Measurements from ENCODE around the gene SCNN1G.

SCNN1G gene

GRCh38 chr16:23141033-23141432 is 41.5 kb upstream of the SCNN1G start:
- Histone ChIP-seq H3K79me2 (ENCODE audit: insufficient read depth, low read length) (peaks cover 70% of the 10 kb centered on the region), H3K4me3 (ENCODE audit: insufficient read depth, low read length, poor library complexity, severe bottlenecking) (no peak overlapping the region), H3K4me2 (ENCODE audit: low read depth, low read length, poor library complexity, severe bottlenecking) (no peak overlapping the region), H3K27me3 (ENCODE audit: low read length) (no peaks in the 10 kb centered on the region), H3K9me2 (replicated peaks; ENCODE audit: insufficient read depth, low read length) (no peaks in the 10 kb centered on the region), H3K9me3 (ENCODE audit: insufficient read depth, low read length) (no peaks in the 10 kb centered on the region), H4K20me1 (ENCODE audit: low read depth, low read length) (peaks cover 4% of the 10 kb centered on the region; the same call in 1 of the 2 replicates), H3K36me3 (ENCODE audit: low read length) (0 out of 2 replicates have a peak, but pooled peaks cover 2% of the 10 kb centered on the region), H2AFZ (ENCODE audit: low read depth, low read length, severe bottlenecking) (no peak overlapping the region), H3K9ac (ENCODE audit: low read length) (no peak overlapping the region), H3K27ac (ENCODE audit: low read depth, low read length) (no peak overlapping the region), H3F3A (ENCODE audit: insufficient read depth) (no peaks in the 10 kb centered on the region)
- TF ChIP-seq EZH2phosphoT487 (conservative IDR thresholded peaks at IDR 0.05; ENCODE audit: low read length) (no peak), CTCF (IDR thresholded peaks at IDR 0.05; ENCODE audit: insufficient read depth, low read length, poor library complexity, severe bottlenecking) (no peak)

GRCh38 chr16:23141500-23141899 is 41.0 kb upstream of the SCNN1G start:
- H3K4me3 ChIP-seq (ENCODE audit: insufficient read depth, low read length, poor library complexity, severe bottlenecking): no peak overlapping the region
- 0 out of 2 replicates have a peak, but pooled peaks cover 2% of the 10 kb centered on the region for H3K36me3 ChIP-seq (ENCODE audit: low read length)
- H3K79me2 ChIP-seq (ENCODE audit: insufficient read depth, low read length): peaks cover 65% of the 10 kb centered on the region
- no peaks in the 10 kb centered on the region for H3K9me3 ChIP-seq (ENCODE audit: insufficient read depth, low read length)
- H3K27ac ChIP-seq (ENCODE audit: low read depth, low read length): no peak overlapping the region
- TF ChIP-seq EZH2phosphoT487 (conservative IDR thresholded peaks at IDR 0.05; ENCODE audit: low read length): no peak
- no peak for TF ChIP-seq CTCF (IDR thresholded peaks at IDR 0.05; ENCODE audit: insufficient read depth, low read length, poor library complexity, severe bottlenecking)
- no peak overlapping the region for H2AFZ ChIP-seq (ENCODE audit: low read depth, low read length, severe bottlenecking)
- H3K4me2 ChIP-seq (ENCODE audit: low read depth, low read length, poor library complexity, severe bottlenecking): no peak overlapping the region
- H3K27me3 ChIP-seq (ENCODE audit: low read length): no peaks in the 10 kb centered on the region
- no peak overlapping the region for H3K9ac ChIP-seq (ENCODE audit: low read length)
- H4K20me1 ChIP-seq (ENCODE audit: low read depth, low read length): peaks cover 4% of the 10 kb centered on the region; the same call in 1 of the 2 replicates
- H3K9me2 ChIP-seq (replicated peaks; ENCODE audit: insufficient read depth, low read length): no peaks in the 10 kb centered on the region
- no peaks in the 10 kb centered on the region for H3F3A ChIP-seq (ENCODE audit: insufficient read depth)

- no peak overlapping the region for H3K27ac ChIP-seq (ENCODE audit: low read depth, low read length)
- no peak overlapping the region for H3K4me2 ChIP-seq (ENCODE audit: low read depth, low read length, poor library complexity, severe bottlenecking)
- H3K9me2 ChIP-seq (replicated peaks; ENCODE audit: insufficient read depth, low read length): no peaks in the 10 kb centered on the region
- no peak overlapping the region for H3K9ac ChIP-seq (ENCODE audit: low read length)
- no peak overlapping the region for H3K4me3 ChIP-seq (ENCODE audit: insufficient read depth, low read length, poor library complexity, severe bottlenecking)
- H3K79me2 ChIP-seq (ENCODE audit: insufficient read depth, low read length): peaks cover 64% of the 10 kb centered on the region
- no peaks in the 10 kb centered on the region for H3K9me3 ChIP-seq (ENCODE audit: insufficient read depth, low read length)
- no peaks in the 10 kb centered on the region for H3K27me3 ChIP-seq (ENCODE audit: low read length)
- TF ChIP-seq EZH2phosphoT487 (conservative IDR thresholded peaks at IDR 0.05; ENCODE audit: low read length) (no peak), CTCF (IDR thresholded peaks at IDR 0.05; ENCODE audit: insufficient read depth, low read length, poor library complexity, severe bottlenecking) (no peak)
- H4K20me1 ChIP-seq (ENCODE audit: low read depth, low read length): peaks cover 2% of the 10 kb centered on the region; the same call in 1 of the 2 replicates
- no peaks in the 10 kb centered on the region for H3F3A ChIP-seq (ENCODE audit: insufficient read depth)
- H2AFZ ChIP-seq (ENCODE audit: low read depth, low read length, severe bottlenecking): no peak overlapping the region
- H3K36me3 ChIP-seq (ENCODE audit: low read length): 0 out of 2 replicates have a peak, but pooled peaks cover under 1% of the 10 kb centered on the region
These were observed 40.4 kb upstream of the SCNN1G start for GRCh38 chr16:23141959-23142740.

Data from SU-DHL-6 (cell line).